NB4 (cell line): Measurements from ENCODE around the gene MTMR11.

ENCODE experiments used
- POLR2A ChIP-seq: IDR thresholded peaks from 2 replicates; pipeline ENCODE4 v1.6.1; 2011; ENCODE audit warnings: mild to moderate bottlenecking; ENCODE audit not compliant: insufficient read length; ENCODE audit errors: extremely low read depth
- TF ChIP-seq, protein P1 (sequence below): IDR thresholded peaks from one replicate; pipeline ENCODE4 v1.5.1; 2012; ENCODE audit warnings: low read depth, low read length

GRCh38 chr1:149936992-149937705 is 470 bp upstream of the MTMR11 start:
- TF ChIP-seq, protein P1, sequence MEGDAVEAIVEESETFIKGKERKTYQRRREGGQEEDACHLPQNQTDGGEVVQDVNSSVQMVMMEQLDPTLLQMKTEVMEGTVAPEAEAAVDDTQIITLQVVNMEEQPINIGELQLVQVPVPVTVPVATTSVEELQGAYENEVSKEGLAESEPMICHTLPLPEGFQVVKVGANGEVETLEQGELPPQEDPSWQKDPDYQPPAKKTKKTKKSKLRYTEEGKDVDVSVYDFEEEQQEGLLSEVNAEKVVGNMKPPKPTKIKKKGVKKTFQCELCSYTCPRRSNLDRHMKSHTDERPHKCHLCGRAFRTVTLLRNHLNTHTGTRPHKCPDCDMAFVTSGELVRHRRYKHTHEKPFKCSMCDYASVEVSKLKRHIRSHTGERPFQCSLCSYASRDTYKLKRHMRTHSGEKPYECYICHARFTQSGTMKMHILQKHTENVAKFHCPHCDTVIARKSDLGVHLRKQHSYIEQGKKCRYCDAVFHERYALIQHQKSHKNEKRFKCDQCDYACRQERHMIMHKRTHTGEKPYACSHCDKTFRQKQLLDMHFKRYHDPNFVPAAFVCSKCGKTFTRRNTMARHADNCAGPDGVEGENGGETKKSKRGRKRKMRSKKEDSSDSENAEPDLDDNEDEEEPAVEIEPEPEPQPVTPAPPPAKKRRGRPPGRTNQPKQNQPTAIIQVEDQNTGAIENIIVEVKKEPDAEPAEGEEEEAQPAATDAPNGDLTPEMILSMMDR = no peak
- no peak for TF ChIP-seq POLR2A
